ENCODE measurements around the gene GIPC1. TPM values are rescaled to one million over a fixed set of nuclear protein-coding genes. Genes with fewer than 3 reads are reported as not detected.

The GIPC1 gene
- total and polyA plus RNA-seq, 2 of the 4 experiments (the other 2 are of a cell fraction) = 74.2 to 133 TPM

GRCh38 chr19:14434543-14435319 is 61.2 kb downstream of the GIPC1 start (continued):
- no peak for TF ChIP-seq MXI1 (IDR thresholded peaks at IDR 0.05; ENCODE audit: borderline replicate concordance, low read depth, low read length)

- intact Hi-C loops (cut with micrococcal nuclease) = no loop called here
- POLR2A ChIA-PET (ENCODE audit: unreplicated experiment) = no interaction called here
Observed at GRCh38 chr19:14433554-14434501, 62.1 kb downstream of the GIPC1 start.

More at GRCh38 chr19:14433554-14434501, 62.1 kb downstream of the GIPC1 start:
- H2BK120ac ChIP-seq (ENCODE audit: low read depth, low read length) = no peak overlapping the region
- in situ Hi-C loops (cut with MboI; ENCODE audit: low sequenced_read_pairs) (no loop called here), dilution Hi-C loops (cut with HindIII; ENCODE audit: low sequenced_read_pairs, unreplicated experiment) (no loop called here)
- peak overlapping the region; percentile 3; the same call in 1 of the 2 replicates for H3K56ac ChIP-seq (ENCODE audit: extremely low read depth, insufficient read depth, low read length)
- peak overlapping the region; percentile 40 to 47; a peak in 2 of 4 replicates for H4K8ac ChIP-seq (ENCODE audit: low read depth in 2 of 2, low read length in 2 of 2)
- H2AFZ ChIP-seq (replicated peaks; ENCODE audit: low read length, poor library complexity) = peak overlapping the region; percentile 92
- H2AK9ac ChIP-seq (replicated peaks; ENCODE audit: low read depth, low read length, poor library complexity) = peak overlapping the region; percentile 99
- H4K91ac ChIP-seq (ENCODE audit: insufficient read depth, low read depth, low read length) = peak overlapping the region; percentile 62; the same call in 1 of the 2 replicates
- no peak overlapping the region; the same call in 1 of the 2 replicates for H3K18ac ChIP-seq (ENCODE audit: low read depth, low read length)
- H3K9me3 ChIP-seq (ENCODE audit: control insufficient read depth, insufficient read depth, low read length) = no peaks in the 10 kb centered on the region
- peak overlapping the region; percentile 41 for H2BK5ac ChIP-seq (ENCODE audit: low read depth, low read length, poor library complexity, severe bottlenecking)
- H4K5ac ChIP-seq (ENCODE audit: low read depth, low read length) = peak overlapping the region; percentile 39
- no peak overlapping the region for H2BK15ac ChIP-seq (ENCODE audit: low read depth, low read length)
- 0 out of 2 replicates have a peak, but pooled peaks cover 6% of the 10 kb centered on the region for H3K36me3 ChIP-seq (ENCODE audit: control insufficient read depth, insufficient read depth, low read length)
- H3K79me1 ChIP-seq (ENCODE audit: low read depth in 1 of 2, low read length in 2 of 2) = peaks cover 28 to 54% of the 10 kb centered on the region in 2 experiments; a peak in 3 of 4 replicates
- no peaks in the 10 kb centered on the region for H3K27me3 ChIP-seq (ENCODE audit: control insufficient read depth, insufficient read depth, low read length)
- peak; percentile 25 for ATAC-seq (ENCODE audit: low read depth)
- peak overlapping the region; percentile 11 for H3K23ac ChIP-seq (ENCODE audit: low read depth, low read length)
- H2AK5ac ChIP-seq (ENCODE audit: low read depth, low read length) = peak overlapping the region; percentile 81
- peak overlapping the region; percentile 91 for H3K4me2 ChIP-seq (ENCODE audit: low read depth, low read length)
- peaks cover 17% of the 10 kb centered on the region for H4K20me1 ChIP-seq (ENCODE audit: insufficient read depth, low read length)
- peak overlapping the region; percentile 76 for H3K14ac ChIP-seq (replicated peaks; ENCODE audit: low read depth, low read length)
- peak overlapping the region; percentile 88 for H3K9ac ChIP-seq (ENCODE audit: low read depth, low read length)
- peak overlapping the region; percentile 48; the same call in 1 of the 2 replicates for H3K27ac ChIP-seq (ENCODE audit: insufficient read depth, low read length)
- peak overlapping the region; percentile 69 for H3K4ac ChIP-seq (ENCODE audit: low read depth, low read length)
- 51% methylated on average over 6 of the region's 52 CpGs; no CpG with 5 or more reads in 1 of the 2 experiments for WGBS, 2 experiments (ENCODE audit: extremely low coverage in 2 of 2, insufficient read length in 1 of 2)
- DNase-seq = no peak
- H3K9me1 ChIP-seq (ENCODE audit: insufficient read depth, low read length) = peaks cover 12% of the 10 kb centered on the region; the same call in 1 of the 2 replicates
- CTCF ChIA-PET = no interaction called here
- BruUV-seq (replicated peaks) = no TSS peak
- no peak overlapping the region for H2BK20ac ChIP-seq (ENCODE audit: low read depth, low read length)
- peak overlapping the region; percentile 94 for H3K4me3 ChIP-seq (ENCODE audit: insufficient read depth, low read depth, low read length)
- peaks cover 17% of the 10 kb centered on the region for H3K4me1 ChIP-seq (ENCODE audit: control insufficient read depth, insufficient read depth, low read length)
- peak; percentile 79 for TF ChIP-seq BHLHE40 (IDR thresholded peaks at IDR 0.05; ENCODE audit: low read depth, low read length)
- TF ChIP-seq POLR2A (IDR thresholded peaks at IDR 0.05; ENCODE audit: low read depth, low read length) = no peak
